SK-N-MC (cell line): ENCODE data around the gene HERC2.

Experiments
- DNase-seq: peaks from one replicate; pipeline ENCODE4 v3.0.0-alpha.2; 2011; ENCODE audit warnings: low read depth, low spot score
- H3K27ac ChIP-seq: fragments of 200-600 bp; sonication (generic); 2 replicates; pipeline ENCODE4 v1.5.1; 2016; ENCODE audit warnings: mixed run types
- H3K36me3 ChIP-seq: fragments of 200-600 bp; sonication (generic); 2 replicates; pipeline ENCODE4 v1.6.1; 2017; ENCODE audit warnings: antibody characterized with exemption, low read length, mixed read lengths; ENCODE audit not compliant: insufficient read depth
- H3K4me3 ChIP-seq: fragments of 200-600 bp; sonication (generic); 2 replicates; pipeline ENCODE4 v1.5.1; 2016
- H3K9ac ChIP-seq: fragments of 200-600 bp; sonication (generic); 2 replicates; pipeline ENCODE4 v1.8.0; 2017; ENCODE audit warnings: mixed run types, mixed read lengths; ENCODE audit not compliant: insufficient read length
- H3K9me3 ChIP-seq: fragments of 200-600 bp; sonication (generic); 2 replicates; pipeline ENCODE4 v1.6.1; 2017; ENCODE audit warnings: low read depth, mild to moderate bottlenecking, antibody characterized with exemption, low read length, moderate library complexity, mixed read lengths
- EZH2 ChIP-seq: fragments of 200-600 bp; sonication (generic); IDR thresholded peaks from one replicate; pipeline ENCODE4 v1.6.1; 2017; ENCODE audit warnings: antibody characterized with exemption
- FOXP2 ChIP-seq: optimal IDR thresholded peaks from 2 replicates; pipeline ENCODE3; 2011; ENCODE audit warnings: mild to moderate bottlenecking, moderate library complexity; ENCODE audit not compliant: insufficient read depth; ENCODE audit errors: extremely low read length, control extremely low read depth
- POLR2AphosphoS5 ChIP-seq: IDR thresholded peaks from 2 replicates; pipeline ENCODE4 v1.6.1; 2012; ENCODE audit warnings: mild to moderate bottlenecking, low read depth, low read length, borderline replicate concordance

HERC2 gene

DNA sequence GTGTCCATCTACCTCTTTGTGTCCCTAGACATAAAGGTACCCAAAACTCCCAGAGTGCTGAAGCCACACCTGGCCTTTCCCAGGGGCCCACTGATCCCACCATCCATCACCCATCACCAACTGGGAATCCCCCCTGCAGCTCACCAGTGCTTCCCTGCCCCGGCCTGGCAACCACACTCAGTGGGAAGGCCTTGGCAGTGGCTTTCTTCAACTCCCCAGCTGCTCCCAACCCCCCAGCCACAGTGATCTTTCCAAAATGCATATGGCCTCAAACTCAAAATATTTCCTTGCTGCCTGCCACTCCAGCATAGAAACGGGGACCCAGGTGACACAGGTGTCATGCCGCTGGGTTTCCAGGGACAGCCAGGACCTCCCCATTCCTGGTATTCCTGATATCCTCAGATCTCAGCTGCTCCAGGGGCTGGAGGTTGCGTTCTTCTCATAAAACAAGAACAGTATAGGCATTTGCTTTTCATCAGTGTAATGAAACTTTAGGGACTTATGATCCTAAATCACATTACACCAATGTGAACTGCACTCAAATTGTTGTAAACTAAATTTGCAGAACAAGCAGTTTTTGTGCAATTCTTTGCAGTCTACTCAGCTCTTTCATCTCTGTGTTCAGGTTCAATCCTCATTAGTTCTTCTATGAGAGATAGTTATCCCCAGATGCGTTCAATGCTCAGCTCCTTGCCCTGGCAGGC lies 224.2 kb downstream of the HERC2 start:
- TF ChIP-seq FOXP2 (no peak), EZH2 (no peak), POLR2AphosphoS5 (no peak)
- Histone ChIP-seq H3K9ac (no peak overlapping the region), H3K9me3 (no peaks in the 10 kb centered on the region), H3K4me3 (peak overlapping the region; percentile 84), H3K36me3 (no peaks in the 10 kb centered on the region), H3K27ac (no peak overlapping the region)
- DNase-seq = no peak

DNA sequence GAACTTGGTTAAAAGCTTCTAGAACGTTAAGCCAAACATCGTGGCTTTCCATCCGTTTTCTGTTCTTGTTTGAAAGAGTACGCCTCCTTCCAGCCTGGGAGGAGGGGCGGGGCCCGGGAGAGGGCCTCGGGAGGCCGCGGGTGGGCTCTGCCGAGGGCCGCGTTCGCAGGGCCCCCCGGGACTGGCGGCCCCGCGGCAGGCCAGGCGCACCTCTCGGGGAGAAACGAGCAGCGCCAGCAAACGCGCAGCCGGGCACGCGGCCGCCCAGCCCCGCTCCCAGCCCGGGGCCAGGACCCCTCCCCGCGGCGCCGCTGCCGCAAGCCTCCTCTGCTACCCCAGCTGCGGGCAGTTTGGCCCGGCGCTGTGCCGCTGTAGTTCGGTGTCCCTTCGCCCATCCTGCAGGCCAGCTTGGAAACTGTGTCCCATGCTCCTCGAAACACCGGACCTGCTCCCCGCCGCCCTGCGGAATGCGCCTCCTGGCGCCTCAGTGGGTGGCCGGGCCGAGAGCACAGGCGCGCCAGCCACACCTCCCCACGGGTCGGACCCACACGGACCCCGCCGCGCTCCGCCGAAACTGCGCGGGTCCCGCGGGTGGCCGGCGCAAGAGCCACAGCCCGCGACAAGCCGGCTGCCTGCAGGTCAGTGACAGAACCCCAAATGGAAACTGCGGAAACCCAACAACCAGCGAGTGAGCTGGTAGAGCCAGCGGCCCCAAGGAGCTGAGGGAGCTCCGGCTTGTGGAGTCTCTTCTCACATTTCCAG lies 225.1 kb downstream of the HERC2 start:
- TF ChIP-seq POLR2AphosphoS5 = no peak
- TF ChIP-seq FOXP2 = no peak
- TF ChIP-seq EZH2 = no peak
- Histone ChIP-seq H3K9ac (peak overlapping the region; percentile 8), H3K9me3 (no peaks in the 10 kb centered on the region), H3K27ac (no peak overlapping the region), H3K4me3 (peak overlapping the region; percentile 87), H3K36me3 (no peaks in the 10 kb centered on the region)
- no peak for DNase-seq

DNA sequence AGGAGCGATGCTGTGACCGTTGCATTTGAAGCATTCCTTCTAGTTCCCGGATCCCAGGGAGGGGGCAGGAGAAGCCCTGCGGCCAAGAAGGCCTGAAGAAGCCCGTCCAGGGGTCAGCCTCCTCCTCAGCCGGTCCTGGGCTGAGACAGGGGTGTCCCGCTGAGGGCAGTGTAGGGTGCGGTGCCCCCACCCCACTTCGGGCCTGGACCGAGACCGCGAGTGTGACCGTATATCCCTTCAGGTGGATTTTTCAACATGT lies 225.6 kb downstream of the HERC2 start:
- no peak overlapping the region for H3K27ac ChIP-seq
- peak overlapping the region; percentile 87 for H3K4me3 ChIP-seq
- peak overlapping the region; percentile 8 for H3K9ac ChIP-seq
- no peak for DNase-seq
- H3K36me3 ChIP-seq = no peaks in the 10 kb centered on the region
- TF ChIP-seq POLR2AphosphoS5 (no peak), FOXP2 (no peak), EZH2 (no peak)
- H3K9me3 ChIP-seq = no peaks in the 10 kb centered on the region

DNA sequence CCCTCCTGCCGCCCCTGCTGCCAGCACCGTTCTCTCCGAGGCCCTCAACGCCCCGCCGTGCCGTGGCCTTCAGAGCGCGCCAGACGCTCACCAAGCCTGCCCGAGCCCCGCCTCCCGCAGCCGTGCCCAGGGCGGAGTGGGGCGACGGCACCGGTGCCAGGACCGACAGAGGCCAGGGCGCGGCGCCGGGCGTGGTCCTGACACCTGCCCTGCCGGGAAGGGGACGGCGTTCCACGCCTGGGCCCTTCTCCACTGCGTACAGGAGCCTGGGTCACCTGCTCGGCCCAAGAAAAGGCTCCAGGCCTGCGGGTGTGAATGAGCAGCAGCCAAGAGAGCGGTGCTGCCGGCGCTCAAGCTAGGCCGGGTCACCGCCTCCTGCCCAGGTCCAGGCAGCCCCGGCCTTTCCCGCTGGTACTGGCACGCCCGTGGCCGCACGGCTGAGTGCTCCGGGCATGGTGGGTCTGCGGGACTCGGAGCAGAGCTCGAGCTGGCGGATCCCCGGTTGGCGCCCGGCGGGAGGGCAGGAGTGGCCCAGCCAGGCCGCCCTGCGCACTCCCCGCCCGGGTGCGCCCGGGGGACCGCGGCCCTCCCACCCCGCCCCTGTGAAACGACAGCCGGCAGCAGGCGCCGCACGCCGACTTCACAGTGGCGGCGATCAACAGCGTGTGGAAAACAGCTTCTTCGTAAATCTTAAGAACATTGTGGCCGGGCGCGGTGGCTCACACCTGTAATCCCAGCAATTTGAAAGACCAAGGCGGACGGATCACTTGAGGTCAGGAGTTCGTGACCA lies 227.1 kb downstream of the HERC2 start:
- Histone ChIP-seq H3K9me3 (no peaks in the 10 kb centered on the region), H3K27ac (no peak overlapping the region), H3K36me3 (no peaks in the 10 kb centered on the region), H3K4me3 (no peak overlapping the region), H3K9ac (no peak overlapping the region)
- TF ChIP-seq EZH2 (no peak), POLR2AphosphoS5 (no peak), FOXP2 (no peak)
- no peak for DNase-seq

DNA sequence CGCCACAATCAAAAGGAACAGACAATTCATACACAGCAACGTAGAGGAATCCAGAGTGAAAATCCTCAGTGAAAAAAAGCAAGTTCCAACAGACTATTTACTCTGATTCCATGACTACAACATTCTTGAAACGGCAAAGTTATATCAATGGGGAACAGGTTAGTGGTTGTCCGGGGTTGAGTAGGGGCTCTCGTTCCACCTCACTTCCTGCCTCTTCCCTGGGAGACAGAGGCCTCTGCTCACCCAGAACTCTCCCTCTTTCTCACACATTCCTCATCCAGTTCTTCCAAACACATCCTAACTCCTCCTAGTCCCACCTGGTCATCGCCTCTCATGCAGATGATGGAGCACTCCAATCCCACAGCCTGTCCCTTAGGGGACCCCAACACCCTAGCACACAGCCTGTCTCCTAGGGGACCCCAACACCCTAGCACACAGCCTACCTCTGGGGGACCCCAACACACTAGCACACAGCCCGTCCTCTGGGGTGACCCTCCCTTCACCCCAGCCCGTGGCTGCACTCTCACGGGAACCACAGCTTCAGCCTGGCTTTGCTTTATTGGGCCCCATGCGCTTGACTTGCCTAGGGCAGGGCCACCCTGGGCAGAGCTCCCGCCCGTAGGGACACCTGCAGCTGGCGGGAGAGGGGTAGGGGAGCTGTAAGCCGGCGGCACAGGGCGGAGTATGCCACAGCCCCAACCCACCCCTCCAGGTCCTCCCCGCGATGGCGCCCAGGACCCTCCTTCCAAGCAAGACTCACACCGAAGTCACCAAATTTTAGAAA lies 228.0 kb downstream of the HERC2 start:
- Histone ChIP-seq H3K27ac (no peak overlapping the region), H3K4me3 (no peak overlapping the region), H3K9ac (no peak overlapping the region), H3K36me3 (no peaks in the 10 kb centered on the region), H3K9me3 (no peaks in the 10 kb centered on the region)
- no peak for TF ChIP-seq FOXP2
- no peak for TF ChIP-seq EZH2
- no peak for TF ChIP-seq POLR2AphosphoS5
- DNase-seq = no peak

DNA sequence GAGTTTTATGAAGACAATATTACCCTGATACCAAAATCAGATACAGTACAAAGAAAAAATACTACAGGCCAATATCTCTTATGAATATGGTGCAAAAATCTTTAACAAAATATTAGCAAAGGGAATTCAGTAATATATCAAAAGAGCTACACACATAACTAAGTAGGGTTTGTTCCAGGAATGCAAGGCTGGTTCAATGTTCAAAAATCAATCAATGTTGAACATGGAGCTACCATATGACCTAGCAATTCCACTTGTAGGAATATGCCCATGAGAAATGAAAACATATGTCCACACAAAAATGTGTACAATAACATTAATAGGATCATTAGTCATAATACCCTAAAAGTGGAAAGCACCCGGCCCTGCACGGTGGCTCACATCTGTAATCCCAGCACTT lies 230.7 kb downstream of the HERC2 start:
- Histone ChIP-seq H3K4me3 (no peak overlapping the region), H3K9ac (no peak overlapping the region), H3K27ac (no peak overlapping the region), H3K9me3 (no peaks in the 10 kb centered on the region), H3K36me3 (no peaks in the 10 kb centered on the region)
- TF ChIP-seq FOXP2 (no peak), EZH2 (no peak), POLR2AphosphoS5 (no peak)
- no peak for DNase-seq

DNA sequence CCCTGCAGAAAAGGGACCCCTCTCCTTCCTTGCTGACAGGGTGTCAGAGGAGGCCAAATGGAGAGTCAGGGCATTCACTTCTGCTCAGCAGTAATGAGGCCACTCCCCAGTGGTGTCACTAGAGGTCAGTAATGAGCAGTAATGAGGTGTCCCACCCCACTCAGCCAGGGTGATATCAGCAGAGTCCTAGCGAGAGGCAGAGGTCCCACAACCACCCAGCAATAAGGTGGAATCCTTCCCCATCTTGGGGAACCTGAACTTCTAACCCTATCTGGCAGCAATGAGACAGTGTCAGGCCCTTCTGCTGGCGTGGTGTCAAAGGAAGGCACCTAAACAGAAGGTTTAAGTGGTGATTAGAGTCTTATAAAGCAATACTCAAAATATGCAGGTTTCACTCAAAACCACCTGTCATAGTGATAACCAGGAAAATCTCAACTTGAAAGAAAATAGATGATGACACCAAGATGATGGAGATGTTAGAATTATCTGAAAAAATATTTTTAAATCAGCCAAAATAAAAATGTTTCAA lies 235.7 kb downstream of the HERC2 start:
- H3K9ac ChIP-seq = no peak overlapping the region
- no peaks in the 10 kb centered on the region for H3K9me3 ChIP-seq
- no peak for TF ChIP-seq POLR2AphosphoS5
- no peak for TF ChIP-seq FOXP2
- no peak for TF ChIP-seq EZH2
- no peaks in the 10 kb centered on the region for H3K36me3 ChIP-seq
- no peak for DNase-seq
- H3K27ac ChIP-seq = no peak overlapping the region
- H3K4me3 ChIP-seq = no peak overlapping the region
